Omental fat pad (tissue), 4 donors: ENCODE data around the gene G6PD. TPM values are rescaled to one million over a fixed set of nuclear protein-coding genes. Genes with fewer than 3 reads are reported as not detected.

ENCODE experiments used
- ATAC-seq: fragments of 150-250 bp; one replicate; pipeline ENCODE4 v1.9.1; 2016; ENCODE audit warnings: mild to moderate bottlenecking, moderate library complexity; ENCODE audit not compliant: low FRiP score
- DNase-seq: peaks from one replicate; pipeline ENCODE4 v3.0.0-alpha.2; 2019; ENCODE audit warnings: low spot score
- CTCF ChIP-seq, 3 donors: fragments of 450-650 bp; IDR thresholded peaks; one replicate each; pipeline ENCODE4 v1.5.1; 2016 to 2017; ENCODE audit warnings: antibody characterized with exemption in 3 of 3, mild to moderate bottlenecking in 3 of 3, moderate library complexity in 2 of 3
- total RNA-seq, 4 donors: library from RNA; depleted of rRNA; stranded (reverse); fragments of >200 nt; gene quantifications; one replicate each; pipeline ENCODE4 v1.1.0, GENCODE V29; 2016

The G6PD gene
- total RNA-seq, 4 donors from 2014 or later = 42.1 to 76.7 (median 58.5) TPM

GRCh38 chrX:154525606-154526490 lies 20.8 kb downstream of the G6PD start:
- DNase-seq (no peak), ATAC-seq (no peak)
- no peak for TF ChIP-seq CTCF (IDR thresholded peaks at IDR 0.05)

- no peak for ATAC-seq
- no peak for TF ChIP-seq CTCF (IDR thresholded peaks at IDR 0.05)
- no peak for DNase-seq
Measured at GRCh38 chrX:154519389-154519788, 27.3 kb downstream of the G6PD start.

- DNase-seq = no peak
- no peak for TF ChIP-seq CTCF (IDR thresholded peaks at IDR 0.05)
- ATAC-seq = no peak
Measured at GRCh38 chrX:154517101-154517781, 29.4 kb downstream of the G6PD start.

- DNase-seq = no peak
Measured at GRCh38 chrX:154516656-154517100, 30.0 kb downstream of the G6PD start.

GRCh38 chrX:154515966-154516655 lies 30.5 kb downstream of the G6PD start, which contains the start of gene FAM3A:
Gene FAM3A, minus strand, starts transcription at chrX:154516232. Its CDS starts 460 bp downstream, at chrX:154515772.
- DNase-seq (peak; percentile 46), ATAC-seq (peak; percentile 92)
- no peak for TF ChIP-seq CTCF (IDR thresholded peaks at IDR 0.05)

More at GRCh38 chrX:154516656-154517100, 30.0 kb downstream of the G6PD start:
- TF ChIP-seq CTCF (IDR thresholded peaks at IDR 0.05) = no peak
- ATAC-seq = peak; percentile 55

GRCh38 chrX:154515090-154515965 lies 31.3 kb downstream of the G6PD start:
- peak; percentile 6 for ATAC-seq
- no peak for TF ChIP-seq CTCF (IDR thresholded peaks at IDR 0.05)
- no peak for DNase-seq
